Colonic mucosa (tissue), 4 donors: ENCODE data around the gene GDE1. TPM values are rescaled to one million over a fixed set of nuclear protein-coding genes. Genes with fewer than 3 reads are reported as not detected.

Source experiments
- DNase-seq: peaks from one replicate; pipeline ENCODE4 v3.0.0-alpha.2; 2020
- H3K27ac ChIP-seq: fragments of 200-600 bp; one replicate; pipeline ENCODE4 v1.8.0; 2021
- H3K27me3 ChIP-seq: fragments of 200-600 bp; one replicate; pipeline ENCODE4 v1.8.0; 2021
- H3K36me3 ChIP-seq: fragments of 200-600 bp; one replicate; pipeline ENCODE4 v1.8.0; 2021
- H3K4me1 ChIP-seq: fragments of 200-600 bp; one replicate; pipeline ENCODE4 v1.8.0; 2021; ENCODE audit warnings: mild to moderate bottlenecking
- H3K4me3 ChIP-seq: fragments of 200-600 bp; one replicate; pipeline ENCODE4 v1.8.0; 2021
- H3K9ac ChIP-seq, 2 donors: one replicate each; pipeline ENCODE4 v1.7.0; 2013; ENCODE audit warnings: control low read depth in 2 of 2, low read depth in 2 of 2, low read length in 2 of 2
- H3K9me3 ChIP-seq: fragments of 200-600 bp; one replicate; pipeline ENCODE4 v1.8.0; 2021
- CTCF ChIP-seq: fragments of 200-600 bp; IDR thresholded peaks from one replicate; pipeline ENCODE4 v1.8.0; 2022; ENCODE audit warnings: antibody characterized with exemption, mild to moderate bottlenecking
- intact Hi-C: fragments of 100-400 bp; cut with DNase I; formaldehyde crosslinking; loops from one replicate; pipeline ENCODE4 v1.14.1; 2022
- total RNA-seq, 2 donors: library from RNA; stranded (reverse); fragmentation: NEBNext Ultra II Directional in 1 of 2; extraction: Animal tissue kit (Norgen Biotek cat#: 25700) in 1 of 2; gene quantifications; one replicate each; pipeline ENCODE4 v1.2.1, GENCODE V29; 2021
- donor health status: healthy.
- donor health status: DM: no; HTN: no; CAD: no.
- donor health status: DM: no; HTN: no; CAD: no.

GDE1 gene
- total RNA-seq, 2 donors from 2014 or later, result 81.6 to 128 TPM

GRCh38 chr16:19485611-19486010, 36.3 kb downstream of the GDE1 start:
- Histone ChIP-seq H3K9ac (no peak overlapping the region), H3K27me3 (no peaks in the 10 kb centered on the region), H3K4me3 (no peak overlapping the region), H3K27ac (no peak overlapping the region), H3K9me3 (no peaks in the 10 kb centered on the region), H3K36me3 (no peaks in the 10 kb centered on the region), H3K4me1 (no peaks in the 10 kb centered on the region)
- TF ChIP-seq CTCF, result no peak
- no peak for DNase-seq
- intact Hi-C loops, result no loop called here

- H3K4me1 ChIP-seq, result no peaks in the 10 kb centered on the region
- no peak for DNase-seq
- H3K27me3 ChIP-seq, result no peaks in the 10 kb centered on the region
- no peak for TF ChIP-seq CTCF
- no peak overlapping the region for H3K27ac ChIP-seq
- intact Hi-C loops, result no loop called here
- no peak overlapping the region for H3K9ac ChIP-seq
- no peaks in the 10 kb centered on the region for H3K36me3 ChIP-seq
- H3K9me3 ChIP-seq, result no peaks in the 10 kb centered on the region
- no peak overlapping the region for H3K4me3 ChIP-seq
Measured at GRCh38 chr16:19484096-19484495, 37.8 kb downstream of the GDE1 start.

GRCh38 chr16:19482291-19482690, 39.6 kb downstream of the GDE1 start:
- no peak for DNase-seq
- no peaks in the 10 kb centered on the region for H3K4me1 ChIP-seq
- H3K9ac ChIP-seq, result no peak overlapping the region
- no peak overlapping the region for H3K4me3 ChIP-seq
- no peaks in the 10 kb centered on the region for H3K27me3 ChIP-seq
- intact Hi-C loops, result no loop called here
- no peak for TF ChIP-seq CTCF
- H3K9me3 ChIP-seq, result no peaks in the 10 kb centered on the region
- H3K36me3 ChIP-seq, result no peaks in the 10 kb centered on the region
- no peak overlapping the region for H3K27ac ChIP-seq

GRCh38 chr16:19481769-19482168, 40.1 kb downstream of the GDE1 start:
- Histone ChIP-seq H3K9ac (no peak overlapping the region), H3K4me1 (no peaks in the 10 kb centered on the region), H3K4me3 (no peak overlapping the region), H3K27ac (no peak overlapping the region), H3K36me3 (no peaks in the 10 kb centered on the region), H3K27me3 (no peaks in the 10 kb centered on the region), H3K9me3 (no peaks in the 10 kb centered on the region)
- intact Hi-C loops, result no loop called here
- no peak for DNase-seq
- no peak for TF ChIP-seq CTCF

- Histone ChIP-seq H3K9ac (no peak overlapping the region), H3K27me3 (no peaks in the 10 kb centered on the region), H3K9me3 (no peaks in the 10 kb centered on the region), H3K36me3 (no peaks in the 10 kb centered on the region), H3K4me3 (no peak overlapping the region), H3K27ac (no peak overlapping the region), H3K4me1 (no peaks in the 10 kb centered on the region)
- no peak for DNase-seq
- intact Hi-C loops, result no loop called here
- TF ChIP-seq CTCF, result no peak
Measured at GRCh38 chr16:19481296-19481695, 40.6 kb downstream of the GDE1 start.

- H3K9ac ChIP-seq, result no peak overlapping the region
- intact Hi-C loops, result no loop called here
- H3K27me3 ChIP-seq, result no peaks in the 10 kb centered on the region
- no peaks in the 10 kb centered on the region for H3K4me1 ChIP-seq
- no peak overlapping the region for H3K4me3 ChIP-seq
- TF ChIP-seq CTCF, result no peak
- no peak for DNase-seq
- H3K36me3 ChIP-seq, result no peaks in the 10 kb centered on the region
- no peak overlapping the region for H3K27ac ChIP-seq
- no peaks in the 10 kb centered on the region for H3K9me3 ChIP-seq
Measured at GRCh38 chr16:19479302-19479721, 42.6 kb downstream of the GDE1 start.
